HG03378 (cell line): ENCODE results near the gene KLK13.

Source experiments
- ATAC-seq: cut with Tn5 transposase; IDR thresholded peaks from one replicate; pipeline ENCODE4 v1.9.1; 2021; ENCODE audit warnings: mild to moderate bottlenecking, moderate library complexity; ENCODE audit not compliant: unreplicated experiment

KLK13 gene

DNA sequence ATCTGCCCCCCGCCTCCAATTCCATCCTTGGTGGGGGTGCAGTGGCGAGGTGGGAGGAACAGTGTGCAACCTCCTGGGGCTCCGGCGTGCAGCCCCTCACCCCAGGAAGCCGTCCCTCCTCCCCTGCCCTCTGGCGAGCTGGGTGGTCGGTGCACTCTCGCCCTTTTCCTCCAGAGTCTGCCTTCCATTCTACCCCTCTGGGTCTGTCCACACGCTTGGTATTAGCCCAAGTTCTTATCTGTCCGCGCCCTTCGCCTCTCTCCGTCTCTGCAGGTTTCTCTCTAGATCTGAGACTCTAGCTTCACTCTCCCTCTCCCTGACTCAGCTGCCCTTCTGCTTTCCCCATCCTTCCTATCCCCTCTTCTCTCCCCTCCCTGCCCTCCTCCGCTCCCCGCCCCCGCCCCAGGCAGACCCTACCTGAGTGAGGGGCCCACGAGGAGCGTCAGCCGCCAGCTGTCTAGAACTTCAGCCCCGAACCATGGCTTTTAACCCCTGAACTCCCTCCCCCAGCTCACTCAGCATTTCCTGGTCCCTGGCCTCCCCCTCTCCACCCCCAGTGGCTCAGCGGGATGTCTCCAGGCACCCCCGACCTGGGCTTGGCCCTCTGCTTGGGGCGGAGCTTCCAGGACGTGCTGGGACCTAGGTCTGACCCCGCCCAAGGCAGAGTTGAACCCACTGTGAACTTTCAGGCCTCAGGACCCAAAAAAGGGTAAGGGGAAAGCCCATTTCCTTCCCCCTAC is 499 bp upstream of the KLK13 start:
- no peak for ATAC-seq

DNA sequence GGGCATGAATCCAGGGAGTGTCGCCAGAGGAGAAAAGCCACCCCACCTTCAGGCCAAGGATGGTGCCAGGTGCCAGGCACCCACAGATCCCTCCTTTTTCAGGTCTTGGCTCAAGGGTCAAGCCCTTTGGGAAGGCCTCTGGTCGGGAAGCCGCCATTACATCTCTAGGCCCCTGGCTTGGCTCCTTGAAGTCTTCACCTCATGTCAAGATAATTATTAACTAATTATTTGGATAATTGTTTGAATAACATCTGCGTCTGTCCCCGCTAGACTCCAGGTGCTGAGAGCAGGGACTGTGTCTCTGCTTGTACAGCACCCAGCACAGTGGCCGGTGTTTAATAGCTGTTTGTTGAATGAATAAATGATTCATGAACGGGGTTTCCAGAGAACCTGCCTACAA is 1.2 kb downstream of the KLK13 start:
- ATAC-seq = no peak

DNA sequence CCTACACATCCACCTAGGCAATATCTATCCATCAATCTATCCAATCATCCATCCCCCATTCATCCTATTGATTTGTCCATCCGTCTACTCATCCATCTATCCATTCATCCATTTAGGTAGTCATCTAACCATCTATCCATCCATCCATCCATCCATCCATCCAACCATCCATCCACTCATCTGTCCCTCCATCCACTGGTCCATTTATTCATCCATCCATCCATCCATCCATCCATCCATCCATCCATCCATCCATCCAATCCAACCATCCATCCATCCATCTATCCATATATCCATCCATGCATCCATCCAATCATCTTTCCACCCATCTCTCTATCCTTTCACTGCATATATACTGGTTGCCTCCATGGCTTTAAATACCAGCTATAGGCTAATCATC is 3.9 kb downstream of the KLK13 start:
- no peak for ATAC-seq

DNA sequence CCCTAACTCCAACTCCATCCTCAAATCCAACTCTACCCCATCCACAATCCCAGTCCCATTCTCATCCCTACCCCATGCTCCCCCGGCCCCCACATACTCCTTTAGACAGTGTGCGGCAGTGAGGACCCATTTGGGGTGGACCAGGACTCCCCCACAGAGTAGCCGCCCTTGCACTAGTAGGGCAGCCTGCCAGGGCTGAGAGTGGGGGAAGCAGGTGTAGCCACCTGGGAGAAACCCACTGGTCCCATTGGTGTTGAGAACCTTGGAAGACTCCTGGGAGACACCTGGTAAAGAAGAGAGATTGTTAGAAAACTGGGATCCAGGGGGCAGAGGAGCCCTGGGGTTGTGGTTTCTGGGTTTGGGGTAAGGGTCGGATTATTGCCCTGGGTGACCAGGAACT is 4.6 kb downstream of the KLK13 start:
- no peak for ATAC-seq

DNA sequence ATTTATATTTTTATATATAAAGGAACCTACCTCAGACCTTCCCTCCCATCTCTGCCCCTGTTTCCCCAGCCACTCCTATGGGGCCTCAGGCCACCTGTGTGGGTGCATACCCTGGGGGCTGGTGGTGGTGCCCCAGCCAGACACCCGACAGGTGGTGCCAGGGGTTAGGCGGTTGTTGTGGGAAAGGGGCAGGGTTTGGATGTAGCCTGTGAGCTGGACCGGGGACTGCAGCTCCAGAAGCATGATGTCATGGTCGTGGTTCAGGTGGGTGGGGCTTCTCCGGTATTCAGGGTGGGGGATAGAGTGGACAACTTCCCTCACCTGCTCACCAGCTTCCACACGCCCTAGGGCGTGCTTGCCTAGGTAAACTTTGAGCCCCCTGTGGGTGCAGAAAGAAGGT is 5.2 kb downstream of the KLK13 start:
- no peak for ATAC-seq

DNA sequence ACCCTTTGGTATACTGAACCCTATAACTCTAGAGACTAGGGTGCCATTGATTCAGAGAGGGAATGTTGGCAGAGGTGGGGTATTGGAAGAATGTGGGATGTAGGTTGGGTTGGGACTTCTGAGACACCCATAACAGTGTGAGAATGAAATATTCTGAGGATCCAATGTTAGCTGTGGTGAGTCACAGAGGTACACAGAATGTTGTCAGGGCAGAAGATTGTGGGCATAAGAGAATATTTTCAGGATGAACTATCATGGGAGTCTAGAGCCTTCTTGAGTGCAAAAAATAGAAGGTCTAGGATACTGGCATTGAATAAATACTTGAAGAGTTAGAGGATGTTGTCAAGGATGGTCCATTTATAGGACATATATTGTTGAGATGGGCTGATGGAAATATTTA is 9.0 kb downstream of the KLK13 start:
- ATAC-seq = no peak

DNA sequence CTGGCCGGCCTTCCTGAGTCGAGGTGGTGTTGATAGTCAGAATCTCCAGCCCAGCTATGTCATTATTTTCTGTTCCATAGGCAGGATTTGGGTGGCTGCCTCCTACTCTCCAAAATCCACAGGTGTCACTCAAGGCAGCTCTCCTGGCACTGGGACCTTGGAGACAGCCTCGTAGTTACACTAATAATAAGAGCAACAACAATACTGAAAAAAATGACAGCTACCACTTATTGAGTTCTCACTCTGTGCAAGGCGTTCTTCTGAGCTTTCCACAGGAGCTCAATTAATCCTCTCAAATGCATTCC is 17.9 kb downstream of the KLK13 start:
- ATAC-seq = no peak

DNA sequence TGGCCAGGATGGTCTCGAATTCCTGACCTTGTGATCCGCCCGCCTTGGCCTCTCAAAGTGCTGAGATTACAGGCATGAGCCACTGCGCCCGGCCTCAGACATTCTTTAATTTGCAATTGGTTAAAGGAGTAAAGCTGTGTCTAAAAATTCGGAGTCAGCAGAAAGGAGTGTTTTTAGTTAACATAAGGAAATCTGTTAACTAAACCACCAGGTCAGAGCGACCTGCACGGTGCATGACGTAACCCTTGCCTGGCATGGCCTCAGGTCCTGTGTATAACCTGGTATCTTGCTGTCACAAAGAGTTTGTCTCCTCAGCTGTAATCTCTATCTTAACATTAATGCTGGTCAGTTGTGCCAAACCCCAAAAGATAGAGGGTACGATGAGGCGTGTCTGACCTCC is 20.6 kb downstream of the KLK13 start:
- ATAC-seq = no peak

DNA sequence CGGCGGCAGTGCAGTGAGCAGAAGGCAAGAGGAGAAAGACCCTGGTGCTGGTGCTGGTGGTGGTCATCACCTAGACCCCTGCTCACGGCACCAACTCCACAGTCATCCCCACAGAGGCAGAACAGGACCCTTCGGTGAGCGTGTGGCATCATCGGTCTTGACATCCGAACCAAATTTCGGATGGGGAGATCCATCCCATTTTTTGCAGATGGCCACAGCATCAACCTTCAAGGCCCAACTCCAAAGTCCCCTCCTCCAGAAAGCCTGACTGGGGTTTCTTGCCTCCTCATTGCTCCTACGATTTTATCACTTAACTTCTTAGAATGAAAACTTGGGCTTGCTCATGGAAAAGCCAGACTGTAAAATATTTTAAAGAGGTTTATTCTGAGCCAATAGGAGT is 21.4 kb downstream of the KLK13 start:
- ATAC-seq = no peak

DNA sequence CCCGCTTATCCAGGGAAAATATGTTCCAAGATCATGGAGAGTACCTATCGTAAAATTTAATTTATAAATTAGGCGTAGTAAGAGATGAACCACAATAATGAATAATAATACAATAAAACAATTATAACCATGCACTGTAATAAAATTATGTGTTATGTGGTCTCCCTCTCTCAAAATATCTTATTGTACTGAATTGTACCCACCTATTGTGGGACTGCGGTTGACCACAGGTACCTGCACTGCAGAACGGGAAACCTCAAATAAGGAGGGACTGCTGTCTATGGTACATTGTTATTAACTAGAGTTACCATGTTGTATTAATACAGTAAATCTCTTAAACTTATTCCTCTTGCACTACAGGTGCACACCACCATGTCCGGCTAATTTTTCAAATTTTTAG is 24.7 kb downstream of the KLK13 start:
- no peak for ATAC-seq

DNA sequence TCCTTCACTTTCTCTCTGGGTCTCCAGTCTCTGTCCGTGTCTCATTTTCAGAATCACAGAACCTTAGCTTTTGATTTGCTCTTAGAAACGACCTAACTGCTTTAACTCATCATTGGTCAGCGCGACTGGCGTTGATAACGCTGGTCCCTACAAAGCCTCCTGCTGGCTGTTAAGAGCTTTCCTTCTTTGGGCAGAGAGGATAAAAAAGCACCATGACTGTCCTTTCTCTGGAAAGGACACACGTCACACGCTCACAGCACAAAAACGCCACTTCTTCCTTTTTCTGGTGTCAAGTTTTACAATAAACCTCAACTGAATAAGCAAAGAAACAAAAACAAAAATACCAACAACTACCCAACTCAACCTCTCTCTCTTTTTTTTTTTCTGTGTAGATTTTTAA is 28.4 kb downstream of the KLK13 start:
- no peak for ATAC-seq

DNA sequence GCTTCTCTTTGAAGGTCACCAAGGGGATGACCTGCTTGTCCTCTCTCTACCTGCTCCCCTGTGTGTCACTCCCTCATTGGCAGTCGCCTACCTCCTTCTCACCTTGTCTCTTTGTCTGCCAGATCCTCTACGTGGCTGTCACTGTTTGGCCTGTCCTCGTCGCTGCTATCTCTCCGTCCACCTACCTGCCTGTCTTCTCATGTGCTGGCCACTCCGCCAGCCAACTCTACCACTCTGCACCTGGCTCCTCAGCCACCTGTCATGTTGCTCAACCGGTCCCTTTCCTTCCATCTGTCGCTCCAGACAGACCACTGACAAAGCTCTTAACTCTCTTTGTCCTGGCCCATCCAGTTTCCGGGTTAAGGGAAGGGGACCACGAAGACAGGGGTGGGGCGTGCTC is 30.2 kb downstream of the KLK13 start, which contains the start of gene KLK12:
Gene KLK12 (minus strand): TSS at position 299 of the 400 bp plus-strand sequence. CDS start 381 bp downstream, outside the sequence.
- no peak for ATAC-seq

DNA sequence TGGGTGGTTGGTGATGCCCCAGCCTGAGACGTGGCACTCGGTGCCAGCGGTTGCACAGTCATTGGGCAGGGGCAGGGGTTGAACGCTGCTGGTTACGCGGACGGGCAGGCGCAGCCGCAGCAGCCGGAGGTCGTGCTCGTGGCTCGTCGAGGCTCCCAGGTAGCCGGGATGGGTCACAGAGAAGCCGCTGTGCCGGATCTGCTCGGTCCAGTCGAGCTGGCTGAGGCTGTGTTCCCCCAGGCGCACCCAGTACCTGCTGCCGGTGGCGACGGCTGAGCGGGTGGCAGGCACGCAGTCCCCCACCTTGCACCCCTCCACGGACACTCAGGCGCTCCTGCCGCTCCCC is 33.0 kb downstream of the KLK13 start:
- ATAC-seq = no peak

DNA sequence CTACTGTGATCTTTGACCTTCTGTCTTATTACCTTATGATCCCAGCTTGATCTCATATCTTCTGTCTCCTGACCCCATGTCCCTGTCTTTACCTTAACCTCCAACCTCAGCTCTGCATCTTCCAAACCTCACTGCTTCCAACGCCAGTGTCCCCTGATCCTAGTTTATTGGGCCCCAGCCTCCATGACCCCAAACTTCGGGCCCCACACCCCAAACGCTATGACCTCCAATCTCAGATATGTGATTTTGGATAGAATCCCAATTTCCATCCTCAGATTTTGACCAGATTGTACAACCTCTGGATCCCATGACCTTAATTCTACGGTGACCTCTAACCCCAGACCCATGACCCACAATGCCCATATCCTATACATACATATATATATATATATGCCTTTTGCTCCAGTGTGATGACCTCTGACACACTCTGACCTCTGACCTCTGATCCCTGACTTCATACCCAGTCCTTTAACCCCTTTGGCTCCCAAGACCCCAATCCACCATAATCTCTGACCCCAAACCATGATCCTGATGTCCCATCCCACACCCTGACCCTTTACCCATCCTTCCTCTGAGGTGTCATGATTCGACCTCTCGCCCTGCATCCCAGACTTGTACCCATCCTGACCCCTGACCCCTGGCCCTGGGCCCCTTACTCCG is 33.5 kb downstream of the KLK13 start:
- no peak for ATAC-seq

DNA sequence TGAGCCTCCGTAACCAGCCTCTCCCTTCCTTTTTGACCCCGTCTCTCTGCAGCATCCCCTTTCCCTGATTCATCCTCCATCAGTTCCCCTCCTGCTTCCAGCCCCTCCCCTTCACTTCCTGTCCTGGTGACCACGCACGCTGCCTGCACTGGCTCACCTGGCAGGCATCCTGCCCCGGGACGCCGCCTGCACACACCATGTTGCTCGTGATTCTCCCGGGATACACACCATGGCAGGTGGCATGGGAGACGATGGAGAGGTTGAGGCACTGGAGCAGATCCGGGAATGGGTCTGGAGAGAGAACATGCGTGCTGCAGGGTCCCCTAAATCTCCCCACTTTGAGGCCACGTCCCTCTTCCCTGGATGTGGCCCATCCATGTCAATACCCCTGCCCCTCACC is 34.3 kb downstream of the KLK13 start:
- ATAC-seq = no peak

DNA sequence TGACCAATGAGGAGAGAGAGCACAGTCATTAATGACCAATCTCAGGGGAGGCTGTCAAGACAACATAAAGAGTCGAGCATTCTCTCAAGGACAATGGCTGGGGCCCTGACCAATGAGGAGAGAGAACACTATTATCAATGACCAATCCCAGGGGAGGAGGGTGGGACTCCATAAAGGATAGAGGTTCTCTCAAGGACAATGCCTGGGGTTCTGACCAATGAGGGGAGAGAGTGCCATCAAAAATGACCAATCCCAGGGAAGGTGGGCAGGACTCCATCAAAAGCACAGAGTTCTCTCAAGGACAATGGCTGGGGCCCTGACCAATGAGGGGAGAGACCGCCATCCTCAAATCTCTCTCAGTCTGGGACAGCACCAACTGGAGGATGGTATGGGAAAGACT is 35.2 kb downstream of the KLK13 start:
- no peak for ATAC-seq

DNA sequence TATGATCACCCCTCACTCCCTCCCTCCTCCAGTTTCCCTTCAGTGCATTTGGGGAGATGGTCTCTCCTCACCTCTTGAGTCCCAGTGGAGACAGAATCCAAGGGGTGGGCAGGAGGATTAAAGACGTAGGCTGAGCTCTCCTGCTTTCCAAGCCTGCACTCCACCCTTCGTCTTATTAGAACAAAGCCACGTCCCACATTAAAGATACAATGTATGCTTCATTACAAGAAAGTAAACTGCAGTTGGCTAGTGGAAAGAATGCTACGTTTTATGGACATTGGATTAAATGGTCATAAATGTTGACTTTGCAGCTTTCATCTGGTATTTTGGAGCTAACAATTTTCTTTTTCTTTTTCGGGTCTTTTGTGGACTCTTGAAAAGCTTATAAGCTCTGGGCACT is 37.0 kb downstream of the KLK13 start:
- ATAC-seq = no peak

DNA sequence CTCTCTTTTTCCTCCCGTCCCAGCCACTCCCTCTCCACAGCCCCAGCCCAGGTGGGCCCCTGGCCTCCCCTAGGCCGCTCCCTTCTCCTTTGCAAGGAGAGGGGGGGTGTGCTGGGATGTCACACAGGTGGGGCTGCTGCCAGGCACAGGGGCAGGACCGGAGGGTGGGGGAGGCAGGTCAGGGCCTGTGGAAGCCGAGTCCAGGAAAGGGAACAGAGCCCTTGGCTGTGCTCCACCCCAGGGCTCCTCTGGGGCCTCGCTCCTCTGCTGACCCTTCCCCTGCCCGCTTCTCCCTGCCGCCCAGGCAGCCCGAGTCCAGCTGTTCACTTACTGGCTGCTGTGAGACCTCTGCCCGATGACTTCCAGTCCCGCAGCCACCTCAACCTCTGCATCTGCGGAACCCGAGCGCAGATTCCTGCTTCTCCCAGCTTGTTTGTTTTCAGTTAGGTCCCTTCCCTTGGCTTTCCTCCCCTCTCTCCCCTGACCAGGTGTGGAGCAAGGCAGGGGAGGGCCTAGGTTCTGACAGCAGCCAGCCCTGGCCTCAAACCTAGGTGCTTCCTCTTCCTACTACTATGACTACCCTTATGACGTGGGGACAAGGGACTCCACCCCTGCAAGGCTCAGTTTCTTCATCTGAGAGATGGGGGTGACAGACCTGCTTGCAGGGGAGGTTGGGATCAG is 37.6 kb downstream of the KLK13 start:
- ATAC-seq = no peak

DNA sequence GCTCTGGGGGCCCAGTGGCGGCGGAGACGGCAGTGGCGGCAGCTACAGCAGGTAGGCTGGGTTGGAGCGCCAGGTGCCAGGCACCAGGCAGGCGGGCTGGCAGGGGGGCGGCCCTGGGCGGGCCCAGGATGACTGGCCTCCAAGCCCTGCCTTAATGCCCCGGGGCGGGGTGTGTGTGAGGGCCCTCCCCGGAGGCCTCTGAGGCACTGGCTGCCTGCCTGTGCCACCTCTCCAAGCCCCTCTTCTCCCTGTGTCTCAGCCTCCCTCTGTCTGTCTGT is 38.4 kb downstream of the KLK13 start, which contains the start of gene KLK11:
Gene KLK11 (minus strand): TSS at position 63 of the 278 bp plus-strand sequence. CDS start 985 bp downstream, outside the sequence.
- no peak for ATAC-seq

DNA sequence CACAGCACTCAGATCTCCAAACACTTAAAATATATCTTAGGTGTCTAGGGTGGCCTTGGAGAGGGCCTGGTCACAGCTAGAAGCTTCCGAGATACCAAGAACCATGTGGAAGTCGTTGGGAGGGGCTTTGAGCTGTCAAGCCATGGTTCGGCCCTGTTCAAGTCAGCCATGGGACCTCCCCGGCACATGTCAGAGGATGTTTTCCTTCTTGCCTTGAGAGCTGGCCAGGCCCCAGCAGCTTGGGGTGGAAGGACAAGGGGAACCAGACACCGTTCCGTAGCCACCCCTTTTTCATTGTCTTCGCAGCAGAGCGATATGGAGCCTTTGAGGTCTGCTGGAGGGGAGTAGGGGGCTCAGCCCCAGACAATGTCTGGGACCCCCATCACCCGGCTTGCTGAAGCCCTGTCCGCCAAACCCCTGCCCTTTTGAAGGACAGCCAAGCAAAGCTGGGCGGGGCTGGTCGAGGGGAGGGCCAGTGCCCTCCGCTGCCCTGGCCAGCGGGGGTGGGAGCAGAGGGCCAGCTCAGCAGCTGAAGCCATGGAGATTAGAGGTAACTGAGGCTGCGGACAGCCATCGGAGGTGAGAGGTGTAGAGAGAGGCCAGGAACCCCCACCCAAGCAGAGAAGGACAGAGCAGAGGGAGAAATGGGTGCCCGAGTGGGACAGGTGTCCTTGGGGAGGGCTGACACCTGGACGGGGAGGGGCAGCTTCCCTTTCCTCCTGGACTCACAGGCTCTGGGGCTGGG is 38.9 kb downstream of the KLK13 start:
- ATAC-seq = no peak

DNA sequence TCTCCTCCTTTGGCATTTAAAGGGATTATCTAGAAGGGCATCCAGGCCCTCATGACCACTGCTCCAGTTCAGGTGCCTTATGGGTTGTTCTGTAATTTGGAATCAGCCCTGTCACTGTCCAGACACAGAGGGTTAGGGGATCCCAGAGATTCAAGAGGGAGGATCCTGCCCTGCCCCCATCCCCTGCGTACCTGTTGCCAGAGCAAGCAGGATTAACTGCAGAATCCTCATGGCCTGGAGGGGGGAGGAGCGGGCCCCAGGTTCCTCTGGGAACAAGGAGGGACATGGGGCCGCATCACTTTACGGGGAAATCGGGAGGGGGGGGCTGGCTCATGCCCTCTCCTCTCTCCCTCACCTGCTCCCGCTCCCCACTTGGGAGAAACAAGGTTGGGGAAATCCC is 39.5 kb downstream of the KLK13 start:
- no peak for ATAC-seq

DNA sequence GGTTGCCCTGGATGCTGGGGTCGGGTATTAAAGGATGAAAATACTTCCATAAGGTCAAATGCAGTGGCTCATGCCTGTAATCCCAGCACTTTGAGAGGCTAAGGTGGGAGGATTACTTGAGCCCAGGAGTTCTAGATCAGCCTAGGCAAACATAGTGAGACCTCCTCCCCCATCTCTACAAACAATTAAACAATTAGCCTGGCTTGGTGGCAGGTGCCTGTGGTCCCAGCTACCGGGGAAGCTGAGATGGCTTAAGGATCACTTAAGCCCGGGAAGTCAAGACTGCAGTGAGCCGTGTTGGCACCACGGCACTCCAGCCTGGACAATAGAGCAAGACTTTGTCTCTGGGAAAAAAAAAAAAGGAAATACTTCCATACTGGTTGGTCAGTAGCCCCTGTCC is 40.0 kb downstream of the KLK13 start:
- no peak for ATAC-seq
